Muscle layer of duodenum (tissue), 2 donors: ENCODE results near the gene WWTR1.
A peak's percentile ranks its signal among the peaks of the same experiment; 100 is the strongest.

Source experiments
- H3K27ac ChIP-seq: one replicate; pipeline ENCODE4 v1.7.0; 2013; ENCODE audit warnings: mild to moderate bottlenecking, low read length
- H3K27me3 ChIP-seq: one replicate; pipeline ENCODE4 v1.7.0; 2013; ENCODE audit warnings: low read depth, mild to moderate bottlenecking, control low read depth, low read length
- H3K36me3 ChIP-seq, 2 donors: one replicate each; pipeline ENCODE4 v1.7.0; 2013; ENCODE audit warnings: low read length in 2 of 2, control low read depth in 1 of 2, mild to moderate bottlenecking in 1 of 2; ENCODE audit not compliant: insufficient read depth in 2 of 2, control insufficient read depth in 1 of 2
- H3K4me1 ChIP-seq, 2 donors: one replicate each; pipeline ENCODE4 v1.7.0; 2013; ENCODE audit warnings: low read length in 2 of 2, mild to moderate bottlenecking in 2 of 2, control low read depth in 1 of 2, moderate library complexity in 1 of 2; ENCODE audit not compliant: insufficient read depth in 2 of 2, control insufficient read depth in 1 of 2
- H3K4me3 ChIP-seq, 2 donors: one replicate each; pipeline ENCODE4 v1.7.0; 2013; ENCODE audit warnings: low read length in 2 of 2, low read depth in 1 of 2, mild to moderate bottlenecking in 1 of 2
- H3K9me3 ChIP-seq, 2 donors: one replicate each; pipeline ENCODE4 v1.7.0; 2013; ENCODE audit warnings: low read length in 2 of 2, control low read depth in 1 of 2, mild to moderate bottlenecking in 1 of 2; ENCODE audit not compliant: control insufficient read depth in 1 of 2
- donor health status: healthy.

WWTR1 gene

GRCh38 chr3:149486726-149487125, 171.1 kb downstream of the WWTR1 start:
- Histone ChIP-seq H3K9me3 (no peaks in the 10 kb centered on the region), H3K4me1 (no peaks in the 10 kb centered on the region), H3K36me3 (no peaks in the 10 kb centered on the region), H3K27me3 (no peaks in the 10 kb centered on the region), H3K4me3 (no peak overlapping the region), H3K27ac (no peak overlapping the region)

- Histone ChIP-seq H3K9me3 (no peaks in the 10 kb centered on the region), H3K27ac (no peak overlapping the region), H3K4me3 (no peak overlapping the region), H3K27me3 (no peaks in the 10 kb centered on the region), H3K36me3 (no peaks in the 10 kb centered on the region), H3K4me1 (peaks cover 7 to 10% of the 10 kb centered on the region in 2 donors)
Measured at GRCh38 chr3:149481491-149481890, 176.3 kb downstream of the WWTR1 start.

- no peaks in the 10 kb centered on the region for H3K9me3 ChIP-seq
- H3K4me3 ChIP-seq = no peak overlapping the region
- H3K27me3 ChIP-seq = no peaks in the 10 kb centered on the region
- peaks cover 7 to 10% of the 10 kb centered on the region in 2 donors for H3K4me1 ChIP-seq
- H3K27ac ChIP-seq = no peak overlapping the region
- no peaks in the 10 kb centered on the region for H3K36me3 ChIP-seq
Measured at GRCh38 chr3:149481056-149481455, 176.8 kb downstream of the WWTR1 start.

GRCh38 chr3:149480326-149481017, 177.4 kb downstream of the WWTR1 start:
- Histone ChIP-seq H3K27ac (peak overlapping the region; percentile 33), H3K4me3 (no peak overlapping the region), H3K4me1 (peaks cover 7 to 10% of the 10 kb centered on the region in 2 donors), H3K36me3 (no peaks in the 10 kb centered on the region), H3K9me3 (no peaks in the 10 kb centered on the region), H3K27me3 (no peaks in the 10 kb centered on the region)

GRCh38 chr3:149479621-149480325, 178.1 kb downstream of the WWTR1 start:
- Histone ChIP-seq H3K27ac (peak overlapping the region; percentile 33), H3K9me3 (no peaks in the 10 kb centered on the region), H3K4me1 (peaks cover 7 to 10% of the 10 kb centered on the region in 2 donors), H3K27me3 (no peaks in the 10 kb centered on the region), H3K4me3 (no peak overlapping the region), H3K36me3 (no peaks in the 10 kb centered on the region)

- Histone ChIP-seq H3K4me3 (no peak overlapping the region), H3K27me3 (no peaks in the 10 kb centered on the region), H3K4me1 (peaks cover 7 to 10% of the 10 kb centered on the region in 2 donors), H3K27ac (no peak overlapping the region), H3K9me3 (no peaks in the 10 kb centered on the region), H3K36me3 (no peaks in the 10 kb centered on the region)
Measured at GRCh38 chr3:149476225-149476624, 181.6 kb downstream of the WWTR1 start.

- no peaks in the 10 kb centered on the region for H3K9me3 ChIP-seq
- H3K4me1 ChIP-seq = peaks cover 7 to 10% of the 10 kb centered on the region in 2 donors
- no peak overlapping the region for H3K4me3 ChIP-seq
- H3K36me3 ChIP-seq = no peaks in the 10 kb centered on the region
- H3K27ac ChIP-seq = no peak overlapping the region
- no peaks in the 10 kb centered on the region for H3K27me3 ChIP-seq
Measured at GRCh38 chr3:149475451-149476060, 182.3 kb downstream of the WWTR1 start.

- H3K27ac ChIP-seq = peak within 1 kb of the TSS; percentile 25
Measured at GRCh38 chr3:149474250-149474817, 183.5 kb downstream of the WWTR1 start, which contains the start of gene TM4SF4. Gene TM4SF4 (plus strand): TSS chr3:149474697. CDS start chr3:149474878, 181 bp downstream.

GRCh38 chr3:149473357-149474249, 184.2 kb downstream of the WWTR1 start:
- H3K9me3 ChIP-seq = no peaks in the 10 kb centered on the region
- no peak overlapping the region for H3K4me3 ChIP-seq
- no peaks in the 10 kb centered on the region for H3K27me3 ChIP-seq
- peak overlapping the region; percentile 25 for H3K27ac ChIP-seq
- no peaks in the 10 kb centered on the region for H3K36me3 ChIP-seq
- H3K4me1 ChIP-seq = no peaks in the 10 kb centered on the region

More at GRCh38 chr3:149474250-149474817, 183.5 kb downstream of the WWTR1 start, which contains the start of gene TM4SF4:
- Histone ChIP-seq H3K4me1 (no peaks in the 10 kb centered on the region), H3K4me3 (no peak within 1 kb of the TSS), H3K27me3 (no peaks in the 10 kb centered on the region), H3K36me3 (no peaks in the 10 kb centered on the region), H3K9me3 (no peaks in the 10 kb centered on the region)

GRCh38 chr3:149472030-149472797, 185.6 kb downstream of the WWTR1 start:
- H3K36me3 ChIP-seq = no peaks in the 10 kb centered on the region
- no peaks in the 10 kb centered on the region for H3K4me1 ChIP-seq
- H3K4me3 ChIP-seq = no peak overlapping the region
- H3K27me3 ChIP-seq = no peaks in the 10 kb centered on the region
- H3K27ac ChIP-seq = no peak overlapping the region
- no peaks in the 10 kb centered on the region for H3K9me3 ChIP-seq
